ENCODE measurements around the gene BOC.
"Not testable (repeated sequence)": the region's sequence is repeated elsewhere in the genome, so short reads cannot be mapped to it uniquely, and the experiment has no call there.

BOC gene

GRCh38 chr3:113170771-113171170 lies 40.6 kb upstream of the BOC start:
- Histone ChIP-seq H3K27ac (ENCODE audit: low read depth, low read length) (no peak overlapping the region), H3K4me3 (ENCODE audit: low read depth in 1 of 5, low read length in 5 of 5) (no peak overlapping the region), H3K9ac (ENCODE audit: low read length in 5 of 5) (no peak overlapping the region), H3K4me1 (ENCODE audit: control insufficient read depth in 5 of 5, insufficient read depth in 5 of 5, low read length in 5 of 5) (peaks cover 7 to 30% (median 25%) of the 10 kb centered on the region in 5 donors), H3K9me3 (ENCODE audit: control insufficient read depth in 5 of 5, low read length in 5 of 5) (no peaks in the 10 kb centered on the region), H3K27me3 (ENCODE audit: control insufficient read depth in 5 of 5, insufficient read depth in 4 of 5, low read length in 5 of 5) (no peaks in the 10 kb centered on the region), H3K36me3 (ENCODE audit: control insufficient read depth in 5 of 5, insufficient read depth in 5 of 5, low read length in 5 of 5) (no peaks in the 10 kb centered on the region)

GRCh38 chr3:113171675-113172300 lies 39.6 kb upstream of the BOC start:
- H3K9ac ChIP-seq (ENCODE audit: low read length in 5 of 5); H3K4me3 ChIP-seq (ENCODE audit: low read depth in 1 of 5, low read length in 5 of 5); H3K27ac ChIP-seq (ENCODE audit: low read depth, low read length); H3K36me3 ChIP-seq (ENCODE audit: control insufficient read depth in 5 of 5, insufficient read depth in 5 of 5, low read length in 5 of 5); H3K27me3 ChIP-seq (ENCODE audit: control insufficient read depth in 5 of 5, insufficient read depth in 4 of 5, low read length in 5 of 5); H3K9me3 ChIP-seq (ENCODE audit: control insufficient read depth in 5 of 5, low read length in 5 of 5): not testable (repeated sequence)
- H3K4me1 ChIP-seq (ENCODE audit: control insufficient read depth in 5 of 5, insufficient read depth in 5 of 5, low read length in 5 of 5): peaks cover 4 to 20% (median 15%) of the 10 kb centered on the region in 5 donors

GRCh38 chr3:113173102-113173501 lies 38.3 kb upstream of the BOC start:
- H3K9ac ChIP-seq (ENCODE audit: low read length in 5 of 5): no peak overlapping the region
- H3K9me3 ChIP-seq (ENCODE audit: control insufficient read depth in 5 of 5, low read length in 5 of 5): no peaks in the 10 kb centered on the region
- H3K4me3 ChIP-seq (ENCODE audit: low read depth in 1 of 5, low read length in 5 of 5): no peak overlapping the region
- no peaks in the 10 kb centered on the region for H3K27me3 ChIP-seq (ENCODE audit: control insufficient read depth in 5 of 5, insufficient read depth in 4 of 5, low read length in 5 of 5)
- no peak overlapping the region for H3K27ac ChIP-seq (ENCODE audit: low read depth, low read length)
- H3K36me3 ChIP-seq (ENCODE audit: control insufficient read depth in 5 of 5, insufficient read depth in 5 of 5, low read length in 5 of 5): no peaks in the 10 kb centered on the region
- peaks cover 0 to 13% (median 4%) of the 10 kb centered on the region in 5 donors for H3K4me1 ChIP-seq (ENCODE audit: control insufficient read depth in 5 of 5, insufficient read depth in 5 of 5, low read length in 5 of 5)

GRCh38 chr3:113174304-113174703 lies 37.1 kb upstream of the BOC start:
- no peaks in the 10 kb centered on the region for H3K36me3 ChIP-seq (ENCODE audit: control insufficient read depth in 5 of 5, insufficient read depth in 5 of 5, low read length in 5 of 5)
- no peaks in the 10 kb centered on the region for H3K9me3 ChIP-seq (ENCODE audit: control insufficient read depth in 5 of 5, low read length in 5 of 5)
- no peak overlapping the region for H3K27ac ChIP-seq (ENCODE audit: low read depth, low read length)
- H3K9ac ChIP-seq (ENCODE audit: low read length in 5 of 5): no peak overlapping the region
- no peaks in the 10 kb centered on the region for H3K27me3 ChIP-seq (ENCODE audit: control insufficient read depth in 5 of 5, insufficient read depth in 4 of 5, low read length in 5 of 5)
- peaks cover 0 to 3% (median 0%) of the 10 kb centered on the region in 5 donors for H3K4me1 ChIP-seq (ENCODE audit: control insufficient read depth in 5 of 5, insufficient read depth in 5 of 5, low read length in 5 of 5)
- H3K4me3 ChIP-seq (ENCODE audit: low read depth in 1 of 5, low read length in 5 of 5): no peak overlapping the region

GRCh38 chr3:113174801-113175485 lies 36.4 kb upstream of the BOC start:
- H3K4me3 ChIP-seq (ENCODE audit: low read depth in 1 of 5, low read length in 5 of 5): no peak overlapping the region
- no peak overlapping the region for H3K9ac ChIP-seq (ENCODE audit: low read length in 5 of 5)
- H3K27me3 ChIP-seq (ENCODE audit: control insufficient read depth in 5 of 5, insufficient read depth in 4 of 5, low read length in 5 of 5): no peaks in the 10 kb centered on the region
- no peaks in the 10 kb centered on the region for H3K9me3 ChIP-seq (ENCODE audit: control insufficient read depth in 5 of 5, low read length in 5 of 5)
- no peaks in the 10 kb centered on the region for H3K36me3 ChIP-seq (ENCODE audit: control insufficient read depth in 5 of 5, insufficient read depth in 5 of 5, low read length in 5 of 5)
- H3K27ac ChIP-seq (ENCODE audit: low read depth, low read length): no peak overlapping the region
- H3K4me1 ChIP-seq (ENCODE audit: control insufficient read depth in 5 of 5, insufficient read depth in 5 of 5, low read length in 5 of 5): peaks cover 0 to 3% (median 0%) of the 10 kb centered on the region in 5 donors

- Histone ChIP-seq H3K27ac (ENCODE audit: low read depth, low read length) (no peak overlapping the region), H3K9ac (ENCODE audit: low read length in 5 of 5) (no peak overlapping the region), H3K9me3 (ENCODE audit: control insufficient read depth in 5 of 5, low read length in 5 of 5) (no peaks in the 10 kb centered on the region), H3K4me3 (ENCODE audit: low read depth in 1 of 5, low read length in 5 of 5) (no peak overlapping the region), H3K36me3 (ENCODE audit: control insufficient read depth in 5 of 5, insufficient read depth in 5 of 5, low read length in 5 of 5) (no peaks in the 10 kb centered on the region), H3K4me1 (ENCODE audit: control insufficient read depth in 5 of 5, insufficient read depth in 5 of 5, low read length in 5 of 5) (peaks cover 0 to 3% (median 0%) of the 10 kb centered on the region in 5 donors), H3K27me3 (ENCODE audit: control insufficient read depth in 5 of 5, insufficient read depth in 4 of 5, low read length in 5 of 5) (no peaks in the 10 kb centered on the region)
Measured at GRCh38 chr3:113177526-113177925, 33.8 kb upstream of the BOC start.

GRCh38 chr3:113179235-113179824 lies 32.0 kb upstream of the BOC start:
- Histone ChIP-seq H3K4me3 (ENCODE audit: low read depth in 1 of 5, low read length in 5 of 5) (no peak overlapping the region), H3K9me3 (ENCODE audit: control insufficient read depth in 5 of 5, low read length in 5 of 5) (no peaks in the 10 kb centered on the region), H3K36me3 (ENCODE audit: control insufficient read depth in 5 of 5, insufficient read depth in 5 of 5, low read length in 5 of 5) (no peaks in the 10 kb centered on the region), H3K27me3 (ENCODE audit: control insufficient read depth in 5 of 5, insufficient read depth in 4 of 5, low read length in 5 of 5) (no peaks in the 10 kb centered on the region), H3K9ac (ENCODE audit: low read length in 5 of 5) (no peak overlapping the region), H3K27ac (ENCODE audit: low read depth, low read length) (no peak overlapping the region), H3K4me1 (ENCODE audit: control insufficient read depth in 5 of 5, insufficient read depth in 5 of 5, low read length in 5 of 5) (peaks cover 0 to 3% (median 0%) of the 10 kb centered on the region in 5 donors)

- Histone ChIP-seq H3K27me3 (ENCODE audit: control insufficient read depth in 5 of 5, insufficient read depth in 4 of 5, low read length in 5 of 5) (no peaks in the 10 kb centered on the region), H3K27ac (ENCODE audit: low read depth, low read length) (no peak overlapping the region), H3K9ac (ENCODE audit: low read length in 5 of 5) (no peak overlapping the region), H3K9me3 (ENCODE audit: control insufficient read depth in 5 of 5, low read length in 5 of 5) (peaks cover 0 to 4% (median 0%) of the 10 kb centered on the region in 5 donors), H3K4me3 (ENCODE audit: low read depth in 1 of 5, low read length in 5 of 5) (no peak overlapping the region), H3K4me1 (ENCODE audit: control insufficient read depth in 5 of 5, insufficient read depth in 5 of 5, low read length in 5 of 5) (no peaks in the 10 kb centered on the region), H3K36me3 (ENCODE audit: control insufficient read depth in 5 of 5, insufficient read depth in 5 of 5, low read length in 5 of 5) (no peaks in the 10 kb centered on the region)
Measured at GRCh38 chr3:113183748-113184661, 27.4 kb upstream of the BOC start.

GRCh38 chr3:113185194-113185835 lies 26.0 kb upstream of the BOC start:
- Histone ChIP-seq H3K4me1 (ENCODE audit: control insufficient read depth in 5 of 5, insufficient read depth in 5 of 5, low read length in 5 of 5) (no peaks in the 10 kb centered on the region), H3K36me3 (ENCODE audit: control insufficient read depth in 5 of 5, insufficient read depth in 5 of 5, low read length in 5 of 5) (no peaks in the 10 kb centered on the region), H3K4me3 (ENCODE audit: low read depth in 1 of 5, low read length in 5 of 5) (no peak overlapping the region), H3K27ac (ENCODE audit: low read depth, low read length) (no peak overlapping the region), H3K9me3 (ENCODE audit: control insufficient read depth in 5 of 5, low read length in 5 of 5) (peaks cover 0 to 4% (median 0%) of the 10 kb centered on the region in 5 donors), H3K27me3 (ENCODE audit: control insufficient read depth in 5 of 5, insufficient read depth in 4 of 5, low read length in 5 of 5) (no peaks in the 10 kb centered on the region), H3K9ac (ENCODE audit: low read length in 5 of 5) (no peak overlapping the region)
